GM10248 (cell line): ENCODE data around the gene NUP98.
A peak's percentile ranks its signal among the peaks of the same experiment; 100 is the strongest.
"Not testable (repeated sequence)": the region's sequence is repeated elsewhere in the genome, so short reads cannot be mapped to it uniquely, and the experiment has no call there.

Experiments used
- CTCF ChIA-PET: fragments of 300-600 bp; sonication (Branson Sonifier 250); formaldehyde crosslinking; extraction: SDS; loops from one replicate; lab custom pipeline; 2021; ENCODE audit warnings: antibody characterized with exemption; lab: Yijun Ruan, JAX
- POLR2A ChIA-PET: fragments of 350-650 bp; sonication (Branson Sonifier 250); formaldehyde crosslinking; extraction: SDS; loops from one replicate; lab custom pipeline; 2020; ENCODE audit warnings: antibody characterized with exemption; lab: Yijun Ruan, JAX
- DNase-seq: peaks from one replicate; pipeline ENCODE4 v3.0.0; 2012; ENCODE audit errors: extremely low spot score
- TF ChIP-seq, protein P1 (sequence below): IDR thresholded peaks from 2 replicates; pipeline ENCODE4 v1.5.1; 2012; ENCODE audit warnings: mild to moderate bottlenecking, low read depth; ENCODE audit errors: extremely low read depth, missing control alignments, control extremely low read depth

Gene NUP98

DNA sequence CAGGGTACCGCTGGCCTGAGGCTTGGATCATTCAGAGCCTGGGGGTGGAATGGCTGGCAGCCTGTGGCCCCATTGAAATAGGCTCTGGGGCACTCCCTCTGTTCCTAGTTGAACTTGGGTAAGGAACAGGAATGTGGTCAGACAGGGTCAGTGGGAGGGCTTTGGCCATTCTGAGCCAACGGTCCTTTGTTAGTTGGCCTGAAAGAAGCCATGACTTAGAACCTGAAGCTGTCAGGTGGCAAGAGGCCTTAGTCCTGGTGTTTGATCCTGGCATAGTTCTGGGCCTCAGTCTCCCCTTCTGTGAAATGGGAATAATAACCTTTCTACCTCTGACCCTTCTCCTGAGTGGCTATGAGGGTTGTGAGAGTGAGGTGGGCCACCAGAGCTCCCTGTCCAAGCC is 19.3 kb upstream of the NUP98 start:
- TF ChIP-seq, protein P1, sequence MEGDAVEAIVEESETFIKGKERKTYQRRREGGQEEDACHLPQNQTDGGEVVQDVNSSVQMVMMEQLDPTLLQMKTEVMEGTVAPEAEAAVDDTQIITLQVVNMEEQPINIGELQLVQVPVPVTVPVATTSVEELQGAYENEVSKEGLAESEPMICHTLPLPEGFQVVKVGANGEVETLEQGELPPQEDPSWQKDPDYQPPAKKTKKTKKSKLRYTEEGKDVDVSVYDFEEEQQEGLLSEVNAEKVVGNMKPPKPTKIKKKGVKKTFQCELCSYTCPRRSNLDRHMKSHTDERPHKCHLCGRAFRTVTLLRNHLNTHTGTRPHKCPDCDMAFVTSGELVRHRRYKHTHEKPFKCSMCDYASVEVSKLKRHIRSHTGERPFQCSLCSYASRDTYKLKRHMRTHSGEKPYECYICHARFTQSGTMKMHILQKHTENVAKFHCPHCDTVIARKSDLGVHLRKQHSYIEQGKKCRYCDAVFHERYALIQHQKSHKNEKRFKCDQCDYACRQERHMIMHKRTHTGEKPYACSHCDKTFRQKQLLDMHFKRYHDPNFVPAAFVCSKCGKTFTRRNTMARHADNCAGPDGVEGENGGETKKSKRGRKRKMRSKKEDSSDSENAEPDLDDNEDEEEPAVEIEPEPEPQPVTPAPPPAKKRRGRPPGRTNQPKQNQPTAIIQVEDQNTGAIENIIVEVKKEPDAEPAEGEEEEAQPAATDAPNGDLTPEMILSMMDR: no peak
- DNase-seq: no peak
- POLR2A ChIA-PET: no interaction called here
- CTCF ChIA-PET: interaction anchor here (0.9 to 5.6 kb wide), 5 partner anchors 8 to 256 kb away, joined by 3 to 29 read pairs (median 4); partner anchors contain the start of gene PGAP2

DNA sequence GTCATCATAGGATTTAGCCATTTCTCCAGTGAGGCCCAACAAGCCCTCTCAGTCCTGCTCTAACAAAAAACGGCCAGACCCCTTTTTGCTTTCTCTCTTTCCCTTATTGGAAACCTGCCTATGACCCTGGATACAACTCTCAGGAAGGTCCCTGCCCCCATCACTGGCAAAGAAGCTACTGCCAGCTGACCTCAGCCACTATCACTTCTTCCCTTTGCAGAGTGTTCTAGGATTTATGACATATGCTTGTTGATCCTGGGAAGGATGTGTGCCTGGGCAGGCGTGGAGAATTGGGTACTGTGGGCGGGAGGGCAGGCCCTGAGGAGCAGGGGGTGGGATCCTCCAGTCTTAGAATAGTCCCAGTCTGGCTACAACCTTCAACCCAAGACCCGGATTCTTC is 18.5 kb upstream of the NUP98 start:
- POLR2A ChIA-PET: no interaction called here
- CTCF ChIA-PET: interaction anchor here (0.9 to 5.6 kb wide), 8 partner anchors 8 to 257 kb away, joined by 3 to 29 read pairs (median 4); partner anchors contain the start of gene PGAP2
- TF ChIP-seq, protein P1: no peak
- DNase-seq: no peak

DNA sequence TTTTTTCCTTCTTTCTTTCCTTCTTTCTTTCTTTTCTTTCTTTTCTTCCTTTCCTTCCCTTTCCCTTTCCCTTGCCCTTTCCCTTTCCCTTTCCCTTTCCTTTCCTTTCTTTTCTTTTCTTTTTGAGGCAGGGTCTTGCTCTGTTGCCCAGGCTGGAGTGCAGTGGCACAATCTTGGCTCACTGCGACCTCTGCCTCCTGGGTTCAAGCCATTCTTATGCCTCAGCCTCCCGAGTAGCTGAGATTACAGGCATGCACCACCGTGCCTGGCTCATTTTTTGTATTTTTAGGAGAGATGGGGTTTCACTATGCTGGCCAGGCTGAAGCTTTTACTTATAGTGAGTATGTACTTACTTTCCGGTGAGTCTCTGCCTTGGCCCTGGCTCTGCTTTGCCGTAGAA is 17.5 kb upstream of the NUP98 start:
- DNase-seq: not testable (repeated sequence)
- POLR2A ChIA-PET: interaction anchor here (0.6 kb wide), 1 partner anchor 58 kb away, joined by 3 read pairs; no protein-coding TSS in a partner anchor
- CTCF ChIA-PET: interaction anchor here (0.9 to 2.8 kb wide), 6 partner anchors 11 to 257 kb away, joined by 3 to 12 read pairs (median 4); no protein-coding TSS in a partner anchor

- POLR2A ChIA-PET: interaction anchor here (0.5 kb wide), 1 partner anchor 20 kb away, joined by 5 read pairs; no protein-coding TSS in a partner anchor
- TF ChIP-seq, protein P1: no peak
- CTCF ChIA-PET: interaction anchor here (1.9 to 5.2 kb wide), 3 partner anchors 9 to 262 kb away, joined by 12 to 39 read pairs (median 16); partner anchors contain the start of gene NUP98
- no peak for DNase-seq
These were observed 13.6 kb upstream of the NUP98 start for GRCh38 chr11:3810951-3811350.

DNA sequence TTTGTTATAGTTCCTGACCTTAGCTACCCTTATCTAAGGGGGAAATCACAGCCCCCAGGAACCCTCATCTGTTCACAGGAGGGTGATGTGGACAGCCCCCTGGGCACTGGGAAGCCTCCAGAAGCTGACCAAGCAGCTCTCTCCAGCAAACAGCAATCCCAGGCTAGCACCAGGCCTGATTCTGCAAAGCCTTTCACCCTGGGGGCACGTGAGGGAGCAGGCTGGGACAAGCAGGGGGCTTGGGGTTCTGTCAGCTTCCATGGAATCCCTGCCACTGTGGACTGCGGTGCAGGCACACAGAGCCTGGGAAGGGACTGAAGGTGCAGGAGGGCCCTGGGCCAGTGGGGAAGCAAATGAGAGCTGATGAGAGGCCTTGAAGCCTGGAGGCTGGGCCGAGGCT is 13.1 kb upstream of the NUP98 start:
- ChIA-PET CTCF (interaction anchor here (1.9 to 5.2 kb wide), 5 partner anchors 9 to 262 kb away, joined by 7 to 47 read pairs (median 16); partner anchors contain the start of gene NUP98), POLR2A (interaction anchor here (0.6 to 1.4 kb wide), 2 partner anchors 9 to 25 kb away, joined by 3 read pairs; no protein-coding TSS in a partner anchor)
- TF ChIP-seq, protein P1: no peak
- no peak for DNase-seq

- TF ChIP-seq, protein P1: no peak
- ChIA-PET POLR2A (interaction anchor here (0.8 to 1.4 kb wide), 3 partner anchors 10 to 31 kb away, joined by 3 to 5 read pairs (median 3); partner anchors contain the start of genes NUP98 and RHOG), CTCF (interaction anchor here (0.7 to 5.2 kb wide), 26 partner anchors 11 to 273 kb away, joined by 3 to 47 read pairs (median 5); partner anchors contain the start of genes NUP98, RHOG and STIM1)
- DNase-seq: no peak
These were observed 12.2 kb upstream of the NUP98 start for GRCh38 chr11:3809624-3809928.

GRCh38 chr11:3808861-3809623 is 11.7 kb upstream of the NUP98 start:
- TF ChIP-seq, protein P1: peak; percentile 64
- ChIA-PET CTCF (interaction anchor here (0.6 to 5.2 kb wide), 35 partner anchors 10 to 274 kb away, joined by 3 to 47 read pairs (median 4); partner anchors contain the start of genes NUP98, RHOG and STIM1), POLR2A (interaction anchor here (0.8 to 1.4 kb wide), 3 partner anchors 10 to 31 kb away, joined by 3 to 5 read pairs (median 3); partner anchors contain the start of genes NUP98 and RHOG)
- DNase-seq: peak; percentile 78
